ENCODE measurements around the gene NUP93. TPM values are rescaled to one million over a fixed set of nuclear protein-coding genes. Genes with fewer than 3 reads are reported as not detected.

The NUP93 gene
- total and polyA plus RNA-seq, 2 donors (not counting 3 experiments of a cell fraction or from before 2014, with no cell fraction given) = 62.3 to 124 TPM

DNA sequence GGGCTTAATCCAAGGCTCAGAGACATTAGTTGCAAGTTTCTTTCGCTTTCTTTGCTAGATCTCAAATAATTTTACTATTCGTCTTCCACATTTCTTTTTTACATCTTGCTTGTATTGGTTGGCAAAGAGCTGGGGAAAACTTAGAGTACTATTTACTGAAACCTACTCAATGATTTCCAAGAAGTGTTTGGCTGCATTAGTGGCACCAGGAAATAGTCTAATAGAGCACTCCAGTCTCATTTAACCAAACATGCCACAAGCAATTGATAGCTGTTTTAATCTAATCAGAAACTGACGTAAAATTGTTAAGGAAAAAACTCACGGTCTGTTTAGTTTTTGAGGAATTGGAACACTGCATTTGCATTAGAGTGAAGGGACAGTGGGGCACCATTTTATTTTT is 29.0 kb downstream of the NUP93 start:
- intact Hi-C loops (cut with micrococcal nuclease) = no loop called here
- Histone ChIP-seq H3K27ac (ENCODE audit: insufficient read depth, low read depth, low read length) (no peak overlapping the region), H3K79me2 (ENCODE audit: control insufficient read depth, insufficient read depth, low read length) (peaks cover 35% of the 10 kb centered on the region), H3K36me3 (ENCODE audit: control insufficient read depth in 2 of 2, extremely low read depth in 1 of 2, insufficient read depth in 2 of 2, low read length in 2 of 2) (peaks cover 5 to 8% of the 10 kb centered on the region in 2 experiments), H4K20me1 (replicated peaks; ENCODE audit: control insufficient read depth, extremely low read depth, insufficient read depth, low read length) (no peaks in the 10 kb centered on the region), H3K4me2 (ENCODE audit: insufficient read depth, low read length) (no peak overlapping the region), H3K9me3 (replicated peaks; ENCODE audit: control insufficient read depth, insufficient read depth, low read length) (no peaks in the 10 kb centered on the region), H3K4me3 (replicated peaks in 1 of 3; ENCODE audit: insufficient read depth in 1 of 3, low read depth in 1 of 3, low read length in 3 of 3) (no peak overlapping the region), H3K9ac (replicated peaks; ENCODE audit: extremely low read depth, insufficient read depth, low read length) (no peak overlapping the region), H3K27me3 (ENCODE audit: control insufficient read depth in 2 of 2, insufficient read depth in 2 of 2, low read length in 2 of 2) (no peaks in the 10 kb centered on the region), H3K4me1 (ENCODE audit: control insufficient read depth, extremely low read depth, insufficient read depth, low read length) (no peaks in the 10 kb centered on the region), H2AFZ (ENCODE audit: low read depth, low read length) (no peak overlapping the region), H3K9me1 (replicated peaks; ENCODE audit: control insufficient read depth, extremely low read depth, insufficient read depth, low read length) (no peaks in the 10 kb centered on the region)
- CTCF ChIA-PET = no interaction called here
- BruUV-seq (replicated peaks) = no TSS peak
- TF ChIP-seq GATA2 (IDR thresholded peaks at IDR 0.05; ENCODE audit: insufficient read depth, insufficient read length, low read depth, low read length) = no peak
- TF ChIP-seq FOS (IDR thresholded peaks at IDR 0.05; ENCODE audit: borderline replicate concordance, insufficient read depth, low read length) = no peak
- no peak for TF ChIP-seq EZH2 (IDR thresholded peaks at IDR 0.05; ENCODE audit: borderline replicate concordance, low read depth, low read length, severe bottlenecking)
- no peak for TF ChIP-seq POLR2AphosphoS5 (IDR thresholded peaks at IDR 0.05; ENCODE audit: insufficient read depth, low read depth, low read length)
- TF ChIP-seq JUN (IDR thresholded peaks at IDR 0.05; ENCODE audit: borderline replicate concordance, insufficient read depth, insufficient read length, low read depth) = no peak
- TF ChIP-seq POLR2A (IDR thresholded peaks at IDR 0.05; ENCODE audit: low read depth, low read length) = no peak
- TF ChIP-seq, protein P1, sequence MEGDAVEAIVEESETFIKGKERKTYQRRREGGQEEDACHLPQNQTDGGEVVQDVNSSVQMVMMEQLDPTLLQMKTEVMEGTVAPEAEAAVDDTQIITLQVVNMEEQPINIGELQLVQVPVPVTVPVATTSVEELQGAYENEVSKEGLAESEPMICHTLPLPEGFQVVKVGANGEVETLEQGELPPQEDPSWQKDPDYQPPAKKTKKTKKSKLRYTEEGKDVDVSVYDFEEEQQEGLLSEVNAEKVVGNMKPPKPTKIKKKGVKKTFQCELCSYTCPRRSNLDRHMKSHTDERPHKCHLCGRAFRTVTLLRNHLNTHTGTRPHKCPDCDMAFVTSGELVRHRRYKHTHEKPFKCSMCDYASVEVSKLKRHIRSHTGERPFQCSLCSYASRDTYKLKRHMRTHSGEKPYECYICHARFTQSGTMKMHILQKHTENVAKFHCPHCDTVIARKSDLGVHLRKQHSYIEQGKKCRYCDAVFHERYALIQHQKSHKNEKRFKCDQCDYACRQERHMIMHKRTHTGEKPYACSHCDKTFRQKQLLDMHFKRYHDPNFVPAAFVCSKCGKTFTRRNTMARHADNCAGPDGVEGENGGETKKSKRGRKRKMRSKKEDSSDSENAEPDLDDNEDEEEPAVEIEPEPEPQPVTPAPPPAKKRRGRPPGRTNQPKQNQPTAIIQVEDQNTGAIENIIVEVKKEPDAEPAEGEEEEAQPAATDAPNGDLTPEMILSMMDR (IDR thresholded peaks at IDR 0.05; ENCODE audit: extremely low read depth in 1 of 2, insufficient read depth in 1 of 2, low read depth in 1 of 2, low read length in 2 of 2) = no peak
- TF ChIP-seq, protein P2, sequence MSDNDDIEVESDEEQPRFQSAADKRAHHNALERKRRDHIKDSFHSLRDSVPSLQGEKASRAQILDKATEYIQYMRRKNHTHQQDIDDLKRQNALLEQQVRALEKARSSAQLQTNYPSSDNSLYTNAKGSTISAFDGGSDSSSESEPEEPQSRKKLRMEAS (IDR thresholded peaks at IDR 0.05; ENCODE audit: insufficient read depth, insufficient read length) = no peak
- no peak for TF ChIP-seq MYC (IDR thresholded peaks at IDR 0.05; ENCODE audit: low read depth, low read length)
- POLR2A ChIA-PET = no interaction called here
- DNase-seq (ENCODE audit: low read depth, low spot score) = no peak
- FAIRE-seq = no peak
- dilution Hi-C loops (cut with MboI; ENCODE audit: extremely low pct_ligation_motif_present, low sequenced_read_pairs) = no loop called here
